IPS-NIHi7 (cell line): ENCODE data around the gene NOC4L.
A peak's percentile ranks its signal among the peaks of the same experiment; 100 is the strongest.
"Not testable (repeated sequence)": the region's sequence is repeated elsewhere in the genome, so short reads cannot be mapped to it uniquely, and the experiment has no call there.

Experiments used
- DNase-seq: peaks from one replicate; pipeline ENCODE4 v3.0.0; 2012; ENCODE audit warnings: mixed read lengths; ENCODE audit errors: extremely low spot score

The NOC4L gene

GRCh38 chr12:132142679-132143335 lies 1.4 kb upstream of the NOC4L start:
- DNase-seq: no peak

- DNase-seq: no peak
Measured at GRCh38 chr12:132143336-132144071, 753 bp upstream of the NOC4L start.

GRCh38 chr12:132144810-132145168 lies 532 bp downstream of the NOC4L start:
- DNase-seq: no peak

- no peak for DNase-seq
Measured at GRCh38 chr12:132145334-132145733, 1.1 kb downstream of the NOC4L start.

- no peak for DNase-seq
Measured at GRCh38 chr12:132146098-132146497, 1.8 kb downstream of the NOC4L start.

GRCh38 chr12:132146772-132147422 lies 2.6 kb downstream of the NOC4L start:
- no peak for DNase-seq

GRCh38 chr12:132147423-132148367 lies 3.4 kb downstream of the NOC4L start:
- no peak for DNase-seq

- DNase-seq: no peak
Measured at GRCh38 chr12:132148368-132149045, 4.2 kb downstream of the NOC4L start.

GRCh38 chr12:132149526-132149925 lies 5.3 kb downstream of the NOC4L start:
- DNase-seq: not testable (repeated sequence)

- DNase-seq: no peak
Measured at GRCh38 chr12:132150780-132151144, 6.5 kb downstream of the NOC4L start.

- no peak for DNase-seq
Measured at GRCh38 chr12:132151145-132151765, 7.0 kb downstream of the NOC4L start.

- no peak for DNase-seq
Measured at GRCh38 chr12:132151766-132152410, 7.6 kb downstream of the NOC4L start.

- DNase-seq: no peak
Measured at GRCh38 chr12:132152411-132152821, 8.2 kb downstream of the NOC4L start.

- DNase-seq: no peak
Measured at GRCh38 chr12:132152953-132153352, 8.7 kb downstream of the NOC4L start.

GRCh38 chr12:132153501-132154340 lies 9.5 kb downstream of the NOC4L start:
- peak; percentile 97 for DNase-seq

- DNase-seq: no peak
Measured at GRCh38 chr12:132154341-132154761, 10.1 kb downstream of the NOC4L start.

- no peak for DNase-seq
Measured at GRCh38 chr12:132154941-132155770, 10.9 kb downstream of the NOC4L start.

- DNase-seq: no peak
Measured at GRCh38 chr12:132155771-132156572, 11.7 kb downstream of the NOC4L start.
